Tibial artery (tissue), 4 donors: ENCODE measurements around the gene MISP3.
A peak's percentile ranks its signal among the peaks of the same experiment; 100 is the strongest.

ENCODE experiments used
- DNase-seq, 2 donors: peaks; one replicate each; pipeline ENCODE4 v3.0.0-alpha.2; 2019
- H3K27ac ChIP-seq, 2 donors: fragments of 200-600 bp; sonication (generic) in 1 of 2; 1 replicate in 1 of 2; 2 replicates in 1 of 2; pipeline ENCODE4 v1.5.1; 2018 to 2019; ENCODE audit warnings: mild to moderate bottlenecking in 1 of 2
- H3K27me3 ChIP-seq, 2 donors: fragments of 200-600 bp; sonication (generic) in 1 of 2; one replicate each; pipeline versions ENCODE4 v1.5.1 to v1.6.0; 2016 to 2019
- H3K36me3 ChIP-seq, 3 donors: fragments of 200-600 bp; sonication (generic) in 2 of 3; one replicate each; pipeline ENCODE4 v1.5.1; 2016 to 2019; ENCODE audit warnings: mild to moderate bottlenecking in 2 of 3
- H3K4me1 ChIP-seq, 4 donors: fragments of 200-600 bp; sonication (generic) in 2 of 4; 1 replicate in 3 of 4; 2 replicates in 1 of 4; pipeline ENCODE4 v1.5.1; 2016 to 2019
- H3K4me3 ChIP-seq, 2 donors: fragments of 200-600 bp; sonication (generic) in 1 of 2; 1 replicate in 1 of 2; 2 replicates in 1 of 2; pipeline ENCODE4 v1.5.1; 2018 to 2019; ENCODE audit warnings: mild to moderate bottlenecking in 2 of 2
- H3K9me3 ChIP-seq, 3 donors: fragments of 200-600 bp; sonication (generic) in 1 of 3; one replicate each; pipeline ENCODE4 v1.5.1; 2016 to 2019
- intact Hi-C: fragments of 100-400 bp; cut with DNase I; formaldehyde crosslinking; loops from one replicate; pipeline ENCODE4 v1.15.0; 2023; ENCODE audit warnings: low total_unique reads
- TF ChIP-seq, protein P1 (sequence below), 2 experiments: fragments of 200-600 bp in 1 of 2; fragments of 450-650 bp in 1 of 2; IDR thresholded peaks; one replicate each; pipeline ENCODE4 v1.5.1; 2017 to 2019; ENCODE audit warnings: antibody characterized with exemption in 2 of 2, mild to moderate bottlenecking in 1 of 2, moderate library complexity in 1 of 2

The MISP3 gene

DNA sequence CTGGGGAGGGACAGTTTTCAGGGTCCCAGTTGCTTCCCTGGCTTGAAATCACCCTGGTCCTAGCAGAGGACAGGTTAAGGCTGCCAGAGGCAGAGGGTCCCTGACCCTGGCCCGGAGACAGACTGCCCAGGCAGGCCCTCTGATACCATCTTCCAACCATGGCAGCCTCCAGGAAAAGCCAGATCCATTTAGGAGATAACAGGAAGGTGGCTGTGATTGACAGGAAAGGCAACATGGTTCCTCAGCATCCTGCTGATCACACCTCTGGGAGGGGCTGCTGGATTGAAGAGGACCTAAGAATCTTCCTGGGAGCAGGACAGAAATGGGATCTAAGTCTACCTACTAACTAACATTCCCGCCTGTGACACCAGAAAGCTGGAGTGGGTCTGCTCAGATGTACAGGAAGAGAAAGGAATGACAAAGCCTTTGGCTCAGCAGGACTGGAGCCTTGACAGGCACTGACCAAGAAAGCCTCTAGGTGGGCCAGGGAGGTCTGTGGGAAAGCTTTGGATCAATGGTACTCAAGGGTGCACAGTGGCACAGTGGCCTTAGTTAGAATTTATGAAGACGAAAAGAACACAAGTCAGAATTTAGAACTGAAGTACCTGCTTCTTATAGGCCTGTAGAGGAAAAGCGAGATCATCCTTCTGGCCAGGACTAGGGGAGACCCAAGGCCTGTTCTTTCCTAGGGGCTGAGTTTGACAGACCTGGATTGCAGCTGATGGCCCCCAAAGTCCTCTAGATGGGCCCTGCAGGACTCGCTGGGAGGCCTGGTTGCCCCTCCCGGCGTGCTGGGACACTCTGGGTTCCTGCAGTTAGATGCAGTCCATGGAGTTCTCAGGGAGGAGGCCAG, 47.3 kb downstream of the MISP3 start:
- intact Hi-C loops = loop anchor here (5.0 kb wide), 1 partner anchor 38 kb away; no protein-coding TSS in a partner anchor
- no peak overlapping the region for H3K4me3 ChIP-seq

DNA sequence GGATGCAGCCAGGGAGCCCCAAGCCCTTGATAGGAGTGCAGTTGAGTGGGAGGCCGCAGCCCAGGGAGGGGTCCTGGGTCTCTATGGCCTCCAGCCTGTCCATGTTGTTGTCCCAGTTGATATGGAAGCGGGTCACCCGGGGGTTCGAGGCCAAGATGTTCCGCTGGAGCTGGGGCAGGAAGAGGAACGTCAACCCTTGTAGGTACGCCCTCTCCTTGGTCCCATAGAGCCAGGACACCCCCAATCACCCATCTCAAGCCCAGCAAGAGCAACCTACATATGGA, 47.9 kb downstream of the MISP3 start:
- DNase-seq = no peak
- Histone ChIP-seq H3K4me3 (no peak overlapping the region), H3K27me3 (no peaks in the 10 kb centered on the region), H3K27ac (peak overlapping the region; percentile 92 to 94), H3K4me1 (peaks cover 0 to 33% (median 28%) of the 10 kb centered on the region in 4 donors), H3K9me3 (no peaks in the 10 kb centered on the region), H3K36me3 (no peaks in the 10 kb centered on the region)
- intact Hi-C loops = no loop called here
- TF ChIP-seq, protein P1, sequence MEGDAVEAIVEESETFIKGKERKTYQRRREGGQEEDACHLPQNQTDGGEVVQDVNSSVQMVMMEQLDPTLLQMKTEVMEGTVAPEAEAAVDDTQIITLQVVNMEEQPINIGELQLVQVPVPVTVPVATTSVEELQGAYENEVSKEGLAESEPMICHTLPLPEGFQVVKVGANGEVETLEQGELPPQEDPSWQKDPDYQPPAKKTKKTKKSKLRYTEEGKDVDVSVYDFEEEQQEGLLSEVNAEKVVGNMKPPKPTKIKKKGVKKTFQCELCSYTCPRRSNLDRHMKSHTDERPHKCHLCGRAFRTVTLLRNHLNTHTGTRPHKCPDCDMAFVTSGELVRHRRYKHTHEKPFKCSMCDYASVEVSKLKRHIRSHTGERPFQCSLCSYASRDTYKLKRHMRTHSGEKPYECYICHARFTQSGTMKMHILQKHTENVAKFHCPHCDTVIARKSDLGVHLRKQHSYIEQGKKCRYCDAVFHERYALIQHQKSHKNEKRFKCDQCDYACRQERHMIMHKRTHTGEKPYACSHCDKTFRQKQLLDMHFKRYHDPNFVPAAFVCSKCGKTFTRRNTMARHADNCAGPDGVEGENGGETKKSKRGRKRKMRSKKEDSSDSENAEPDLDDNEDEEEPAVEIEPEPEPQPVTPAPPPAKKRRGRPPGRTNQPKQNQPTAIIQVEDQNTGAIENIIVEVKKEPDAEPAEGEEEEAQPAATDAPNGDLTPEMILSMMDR (IDR thresholded peaks at IDR 0.05) = no peak

More for the DNA sequence above, 47.3 kb downstream of the MISP3 start:
- DNase-seq = no peak
- TF ChIP-seq, protein P1 (IDR thresholded peaks at IDR 0.05) = no peak
- peak overlapping the region; percentile 92 to 94 for H3K27ac ChIP-seq
- H3K9me3 ChIP-seq = no peaks in the 10 kb centered on the region
- peaks cover 0 to 38% (median 30%) of the 10 kb centered on the region in 4 donors for H3K4me1 ChIP-seq
- no peaks in the 10 kb centered on the region for H3K27me3 ChIP-seq
- H3K36me3 ChIP-seq = no peaks in the 10 kb centered on the region

DNA sequence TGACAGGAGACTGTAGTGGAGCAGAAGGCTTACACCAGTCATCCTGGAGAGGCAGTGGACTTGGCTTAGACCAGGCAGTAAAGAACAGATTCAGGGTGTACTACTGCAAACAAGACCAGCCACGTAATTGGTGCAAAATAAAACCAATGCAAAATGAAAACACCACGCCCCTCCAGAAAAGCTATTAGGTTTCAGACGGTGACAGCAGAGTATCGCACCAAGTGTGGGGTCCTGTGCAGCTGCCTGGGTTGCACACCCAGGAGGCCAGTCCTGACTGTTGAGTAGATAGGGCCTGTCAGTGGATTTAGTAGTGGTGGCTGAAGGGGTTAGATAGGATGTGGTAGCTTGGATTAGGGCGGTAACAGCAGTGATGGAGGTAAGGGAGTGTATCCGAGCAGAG, 50.3 kb downstream of the MISP3 start:
- TF ChIP-seq, protein P1 (IDR thresholded peaks at IDR 0.05) = no peak
- no peaks in the 10 kb centered on the region for H3K27me3 ChIP-seq
- H3K4me3 ChIP-seq = no peak overlapping the region
- H3K4me1 ChIP-seq = peaks cover 0 to 22% (median 17%) of the 10 kb centered on the region in 4 donors
- H3K36me3 ChIP-seq = no peaks in the 10 kb centered on the region
- no peaks in the 10 kb centered on the region for H3K9me3 ChIP-seq
- no peak overlapping the region for H3K27ac ChIP-seq
- intact Hi-C loops = no loop called here
- no peak for DNase-seq
